ENCODE measurements around the gene GATA5. TPM values are rescaled to one million over a fixed set of nuclear protein-coding genes. Genes with fewer than 3 reads are reported as not detected.

GATA5 gene
- total and polyA plus RNA-seq, 10 of the 15 experiments (the other 5 are each of a cell fraction or from before 2014, with no cell fraction given): not detected

GRCh38 chr20:62462976-62463592 is 12.7 kb downstream of the GATA5 start (continued):
- TF ChIP-seq E4F1 (IDR thresholded peaks at IDR 0.05; ENCODE audit: borderline replicate concordance, partially characterized antibody) (no peak), PRDM15 (CRISPR knock-in tag; IDR thresholded peaks at IDR 0.05) (no peak), MTA3 (IDR thresholded peaks at IDR 0.05; ENCODE audit: borderline replicate concordance, low read length) (no peak), ZNF207 (IDR thresholded peaks at IDR 0.05; ENCODE audit: borderline replicate concordance) (no peak), EP300 (IDR thresholded peaks at IDR 0.05; ENCODE audit: borderline replicate concordance in 1 of 2, control insufficient read depth in 1 of 2, low read depth in 2 of 2, low read length in 2 of 2) (no peak)
